ENCODE data around the gene CFAP299. TPM values are rescaled to one million over a fixed set of nuclear protein-coding genes. Genes with fewer than 3 reads are reported as not detected.

CFAP299 gene
- total RNA-seq, 1 experiment from 2014 or later = not detected

GRCh38 chr4:80809039-80809729, 473.7 kb downstream of the CFAP299 start:
- intact Hi-C loops (cut with micrococcal nuclease) = no loop called here
- BruUV-seq (replicated peaks) = no TSS peak

GRCh38 chr4:80811406-80811805, 475.9 kb downstream of the CFAP299 start:
- no peaks in the 10 kb centered on the region for H3K9me3 ChIP-seq (ENCODE audit: control insufficient read depth in 1 of 2, insufficient read depth in 1 of 2, low read depth in 1 of 2, low read length in 2 of 2)
- CTCF ChIA-PET = no interaction called here
- RAD21 ChIA-PET (ENCODE audit: low non-redundant PET in 1 of 2, low total read pairs in 2 of 2, uncharacterized antibody in 2 of 2, unreplicated experiment in 2 of 2) = no interaction called here
- no peaks in the 10 kb centered on the region for H3K9me2 ChIP-seq (ENCODE audit: insufficient read depth)
- intact Hi-C loops (cut with micrococcal nuclease) = no loop called here
- no peak for DNase-seq (ENCODE audit: low read depth, low spot score)
- no peaks in the 10 kb centered on the region for H3K36me3 ChIP-seq (ENCODE audit: control insufficient read depth in 1 of 2, insufficient read depth in 2 of 2, low read length in 2 of 2)
- no peak overlapping the region for H2AFZ ChIP-seq (ENCODE audit: low read depth, low read length, poor library complexity, severe bottlenecking)
- no peaks in the 10 kb centered on the region for H3K4me1 ChIP-seq (ENCODE audit: control insufficient read depth in 1 of 2, insufficient read depth in 2 of 2, low read length in 2 of 2)
- H3K27ac ChIP-seq (ENCODE audit: low read depth, low read length) = no peak overlapping the region
- TF ChIP-seq YY1 (IDR thresholded peaks at IDR 0.05; ENCODE audit: extremely low read depth, insufficient replicate concordance, low read depth, low read length) (no peak), EZH2 (IDR thresholded peaks at IDR 0.05) (no peak), REST (IDR thresholded peaks at IDR 0.05; ENCODE audit: low read depth) (no peak), JUND (IDR thresholded peaks at IDR 0.05) (no peak), EZH2phosphoT487 (IDR thresholded peaks at IDR 0.05; ENCODE audit: borderline replicate concordance) (no peak), RAD21 (IDR thresholded peaks at IDR 0.05; ENCODE audit: low read depth) (no peak), TCF7L2 (IDR thresholded peaks at IDR 0.05; ENCODE audit: borderline replicate concordance, extremely low read depth, insufficient read depth, insufficient read length) (no peak), EGR1 (IDR thresholded peaks at IDR 0.05; ENCODE audit: low read depth) (no peak), CBX3 (IDR thresholded peaks at IDR 0.05; ENCODE audit: low read depth) (no peak), ATF3 (IDR thresholded peaks at IDR 0.05) (no peak), POLR2A (IDR thresholded peaks at IDR 0.05; ENCODE audit: borderline replicate concordance, extremely low read depth, insufficient read depth, insufficient read length) (no peak), MAX (IDR thresholded peaks at IDR 0.05) (no peak), SP1 (IDR thresholded peaks at IDR 0.05; ENCODE audit: low read depth) (no peak), CTCF (IDR thresholded peaks at IDR 0.05 in 2 of 3, conservative IDR thresholded peaks at IDR 0.05 in 1 of 3; ENCODE audit: borderline replicate concordance in 1 of 3, insufficient read depth in 1 of 3, low read depth in 2 of 3, low read length in 2 of 3) (no peak)
- H4K20me1 ChIP-seq (ENCODE audit: insufficient read depth) = no peaks in the 10 kb centered on the region
- BruUV-seq (replicated peaks) = no TSS peak
- H3K27me3 ChIP-seq (ENCODE audit: insufficient read depth, low read length) = peaks cover 19% of the 10 kb centered on the region; the same call in 1 of the 2 replicates
- POLR2A ChIA-PET = no interaction called here
- no peak overlapping the region for H3K4me3 ChIP-seq (replicated peaks in 1 of 2; ENCODE audit: low read depth in 1 of 2, low read length in 2 of 2)
- no peak overlapping the region for H3K4me2 ChIP-seq (ENCODE audit: low read length)
- no peak for ATAC-seq
- H3K9ac ChIP-seq (ENCODE audit: low read length) = no peak overlapping the region
- no peaks in the 10 kb centered on the region for H3K79me2 ChIP-seq (ENCODE audit: insufficient read depth, low read length)

More at GRCh38 chr4:80809039-80809729, 473.7 kb downstream of the CFAP299 start:
- Histone ChIP-seq H3K36me3 (ENCODE audit: control insufficient read depth in 1 of 2, insufficient read depth in 2 of 2, low read length in 2 of 2) (no peaks in the 10 kb centered on the region), H3K4me1 (ENCODE audit: control insufficient read depth in 1 of 2, insufficient read depth in 2 of 2, low read length in 2 of 2) (no peaks in the 10 kb centered on the region), H3K9me2 (ENCODE audit: insufficient read depth) (no peaks in the 10 kb centered on the region), H3K27me3 (ENCODE audit: insufficient read depth, low read length) (peaks cover 17% of the 10 kb centered on the region; the same call in 1 of the 2 replicates), H3K4me3 (replicated peaks in 1 of 2; ENCODE audit: low read depth in 1 of 2, low read length in 2 of 2) (no peak overlapping the region), H3K9me3 (ENCODE audit: control insufficient read depth in 1 of 2, insufficient read depth in 1 of 2, low read depth in 1 of 2, low read length in 2 of 2) (no peaks in the 10 kb centered on the region), H2AFZ (ENCODE audit: low read depth, low read length, poor library complexity, severe bottlenecking) (no peak overlapping the region), H3K9ac (ENCODE audit: low read length) (no peak overlapping the region), H4K20me1 (ENCODE audit: insufficient read depth) (no peaks in the 10 kb centered on the region), H3K79me2 (ENCODE audit: insufficient read depth, low read length) (no peaks in the 10 kb centered on the region), H3K27ac (ENCODE audit: low read depth, low read length) (no peak overlapping the region), H3K4me2 (ENCODE audit: low read length) (no peak overlapping the region)
- no peak for TF ChIP-seq JUND (IDR thresholded peaks at IDR 0.05)
- no peak for TF ChIP-seq SRF (IDR thresholded peaks at IDR 0.05; ENCODE audit: low read depth)
- TF ChIP-seq ZFX (IDR thresholded peaks at IDR 0.05) = no peak
- CTCF ChIA-PET = no interaction called here
- POLR2A ChIA-PET = no interaction called here
- RAD21 ChIA-PET (ENCODE audit: low non-redundant PET in 1 of 2, low total read pairs in 2 of 2, uncharacterized antibody in 2 of 2, unreplicated experiment in 2 of 2) = no interaction called here
- no peak for DNase-seq (ENCODE audit: low read depth, low spot score)
- ATAC-seq = no peak

Data from HCT116 (cell line).